Heart right ventricle (tissue), 16 donors: Measurements from ENCODE around the gene MBOAT2. TPM values are rescaled to one million over a fixed set of nuclear protein-coding genes. Genes with fewer than 3 reads are reported as not detected.

Experiments
- ATAC-seq, 8 donors: fragments of 200-7000 bp; cut with Tn5 transposase; one replicate each; pipeline ENCODE4 v1.9.1; 2020; ENCODE audit warnings: mild to moderate bottlenecking in 8 of 8, moderate library complexity in 8 of 8, moderate number of reproducible peaks in 1 of 8
- DNase-seq, 2 donors: peaks; one replicate each; pipeline ENCODE4 v3.0.0-alpha.2; 2020
- H3K27ac ChIP-seq, 10 donors: fragments of 200-600 bp; sonication (generic) in 2 of 10; one replicate each; pipeline versions ENCODE4 v1.5.0 to v1.8.0; 2020 to 2022; ENCODE audit warnings: mild to moderate bottlenecking in 3 of 10
- H3K27me3 ChIP-seq, 7 donors: fragments of 200-600 bp; one replicate each; pipeline ENCODE4 v1.8.0; 2021 to 2022; ENCODE audit warnings: mild to moderate bottlenecking in 2 of 7
- H3K36me3 ChIP-seq, 9 donors: fragments of 200-600 bp; sonication (generic) in 1 of 9; one replicate each; pipeline versions ENCODE4 v1.5.0 to v1.8.0; 2020 to 2022; ENCODE audit warnings: mild to moderate bottlenecking in 2 of 9
- H3K4me1 ChIP-seq, 9 donors: fragments of 200-600 bp; sonication (generic) in 1 of 9; one replicate each; pipeline versions ENCODE4 v1.5.0 to v1.8.0; 2020 to 2022; ENCODE audit warnings: mild to moderate bottlenecking in 4 of 9
- H3K4me3 ChIP-seq, 10 donors: fragments of 200-600 bp; sonication (generic) in 2 of 10; one replicate each; pipeline versions ENCODE4 v1.5.0 to v1.8.0; 2020 to 2022; ENCODE audit warnings: mild to moderate bottlenecking in 7 of 10, moderate library complexity in 2 of 10
- H3K9me3 ChIP-seq, 11 donors: fragments of 200-600 bp in 10 of 11; sonication (generic) in 2 of 11; one replicate each; pipeline versions ENCODE4 v1.5.0 to v1.8.0; 2013 to 2022; ENCODE audit warnings: mild to moderate bottlenecking in 2 of 11, control low read depth in 1 of 11, moderate library complexity in 1 of 11
- CTCF ChIP-seq, 9 donors: fragments of 200-600 bp; sonication (generic) in 2 of 9; IDR thresholded peaks; one replicate each; pipeline versions ENCODE4 v1.5.0 to v1.8.0; 2021 to 2022; ENCODE audit warnings: antibody characterized with exemption in 9 of 9, mild to moderate bottlenecking in 5 of 9, moderate library complexity in 1 of 9
- WGBS, 2 donors: extraction: QIAGEN DNeasy Blood & Tissue Kit; methylation state at CpG; one replicate each; pipeline ENCODE4 v1.1.7; 2013; ENCODE audit warnings: inconsistent platforms in 1 of 2; 5-methylcytosine and 5-hydroxymethylcytosine counted together
- intact Hi-C, 10 donors: fragments of 100-400 bp; cut with DNase I; formaldehyde crosslinking; loops; one replicate each; pipeline versions ENCODE4 v1.11.1 to v1.14.2; 2022
- polyA plus RNA-seq, 2 donors: library from polyadenylated mRNA; stranded (reverse); fragments of 200-250 nt; gene quantifications; one replicate each; pipeline ENCODE4 v1.2.3, GENCODE V29; 2013
- total RNA-seq, 10 donors: library from RNA; stranded (reverse); fragmentation: NEBNext Ultra II Directional in 3 of 10; extraction: Animal tissue kit (Norgen Biotek cat#: 25700) in 3 of 10; gene quantifications; one replicate each; pipeline versions ENCODE4 v1.2.1 to v1.2.4, GENCODE V29; 2021 to 2023
- donor health status: Arrhythmogenic right ventricular cardiomyopathy.
- donor health status: ischemic (EF 13 %, LVEDD 7.1; RV severe dilation, severe dysfunction).
- donor health status: healthy with polysubstance abuse.
- donor health status: DM: no; HTN: yes; CAD: no.
- donor health status: DM: no; HTN: no; CAD: no.
- donor health status: ischemic (EF 25% LVEDD 6.9; RV normal size, moderate dysfunction).
- donor health status: ischemic (EF 25% LVEDD 5.7; RV mildly dilated, moderate dysfunction).
- donor health status: healthy.
- donor health status: DM: yes; HTN: yes; CAD: no.
- donor health status: Ischemic cardiomyopathy.
- donor health status: ischemic (EF 35%, LVEDD 5.7; RV mildly dilated, moderate dysfunction).
- donor health status: nonischemic (EF 11% LVEDD 7.7; RV severe dilation, severe dysfunction).
- donor health status: DM: yes; HTN: yes; CAD: no.
- donor health status: PGD.
- donor health status: ischemic (EF 29% LVEDD 5.4; RV normal size, mild dysfunction).
- donor health status: nonischemic (EF 23%, LVEDD 6.1; RV moderate dilation, normal function).

MBOAT2 gene
- total and polyA plus RNA-seq, 12 donors: 6.3 to 35.3 (median 18.4) TPM

- intact Hi-C loops: loop anchor here in 1 of 10 donors (10.0 kb wide), 1 partner anchor 94 kb away; no protein-coding TSS in a partner anchor
- peaks cover 0 to 43% (median 11%) of the 10 kb centered on the region in 9 donors for H3K4me1 ChIP-seq
Observed at GRCh38 chr2:9001229-9001628, 2.3 kb downstream of the MBOAT2 start.

GRCh38 chr2:9000442-9000841, 3.0 kb downstream of the MBOAT2 start:
- no peak overlapping the region for H3K4me3 ChIP-seq
- ATAC-seq: no peak
- H3K4me1 ChIP-seq: peaks cover 0 to 44% (median 11%) of the 10 kb centered on the region in 9 donors
- no peaks in the 10 kb centered on the region for H3K36me3 ChIP-seq
- no peak overlapping the region for H3K27ac ChIP-seq
- intact Hi-C loops: loop anchor here in 1 of 10 donors (10.0 kb wide), 1 partner anchor 94 kb away; no protein-coding TSS in a partner anchor
- no peak for DNase-seq
- no peak for TF ChIP-seq CTCF (IDR thresholded peaks at IDR 0.05)
- 99% methylated on average over 3 of the region's 3 CpGs for WGBS, 2 donors
- no peaks in the 10 kb centered on the region for H3K27me3 ChIP-seq
- no peaks in the 10 kb centered on the region for H3K9me3 ChIP-seq

More at GRCh38 chr2:9001229-9001628, 2.3 kb downstream of the MBOAT2 start:
- no peak overlapping the region for H3K4me3 ChIP-seq
- H3K9me3 ChIP-seq: no peaks in the 10 kb centered on the region
- 75 to 76% methylated on average over 5 of the region's 5 CpGs for WGBS, 2 donors
- no peaks in the 10 kb centered on the region for H3K27me3 ChIP-seq
- no peak overlapping the region for H3K27ac ChIP-seq
- DNase-seq (no peak), ATAC-seq (peak in 1 of 8 donors; percentile 52)
- no peaks in the 10 kb centered on the region for H3K36me3 ChIP-seq
- no peak for TF ChIP-seq CTCF (IDR thresholded peaks at IDR 0.05)

- Histone ChIP-seq H3K4me3 (no peak overlapping the region), H3K9me3 (no peaks in the 10 kb centered on the region), H3K27ac (no peak overlapping the region), H3K4me1 (peaks cover 0 to 43% (median 11%) of the 10 kb centered on the region in 9 donors), H3K27me3 (no peaks in the 10 kb centered on the region), H3K36me3 (no peaks in the 10 kb centered on the region)
- WGBS, 2 donors: 89 to 94% methylated on average over 1 of the region's 1 CpG
- intact Hi-C loops: loop anchor here in 2 of 10 donors (10.0 kb wide), 2 partner anchors 95 to 105 kb away; no protein-coding TSS in a partner anchor
- DNase-seq (no peak), ATAC-seq (no peak)
- TF ChIP-seq CTCF (IDR thresholded peaks at IDR 0.05): no peak
Observed at GRCh38 chr2:8999797-9000196, 3.7 kb downstream of the MBOAT2 start.

- Histone ChIP-seq H3K36me3 (no peaks in the 10 kb centered on the region), H3K27me3 (no peaks in the 10 kb centered on the region), H3K9me3 (no peaks in the 10 kb centered on the region), H3K4me1 (peaks cover 0 to 35% (median 8%) of the 10 kb centered on the region in 9 donors), H3K27ac (no peak overlapping the region), H3K4me3 (no peak overlapping the region)
- no peak for DNase-seq
- no peak for TF ChIP-seq CTCF (IDR thresholded peaks at IDR 0.05)
- ATAC-seq: no peak
- intact Hi-C loops: loop anchor here in 1 of 10 donors (10.0 kb wide), 1 partner anchor 104 kb away; no protein-coding TSS in a partner anchor
- 70 to 75% methylated on average over 3 of the region's 3 CpGs for WGBS, 2 donors
Observed at GRCh38 chr2:8999102-8999446, 4.4 kb downstream of the MBOAT2 start.
